Endometrial microvascular endothelial cells (primary cell): ENCODE data around the gene ZNF654. TPM values are rescaled to one million over a fixed set of nuclear protein-coding genes. Genes with fewer than 3 reads are reported as not detected.
"Not testable (repeated sequence)": the region's sequence is repeated elsewhere in the genome, so short reads cannot be mapped to it uniquely, and the experiment has no call there.

Experiments used
- in situ Hi-C: cut with HindIII; loops from 2 replicates; pipeline ENCODE4 v1.10.0; 2017; ENCODE audit warnings: low sequenced_read_pairs, low pct_unique_long_range_greater_than_20kb; ENCODE audit errors: inconsistent ontology term
- total RNA-seq: library from RNA; depleted of rRNA; stranded (reverse); fragments of >200 nt; gene quantifications from one replicate; pipeline ENCODE4 v1.2.3, GENCODE V29; 2015; ENCODE audit errors: inconsistent ontology term

Gene ZNF654
- total RNA-seq, 1 donor from 2014 or later: 12.6 TPM

DNA sequence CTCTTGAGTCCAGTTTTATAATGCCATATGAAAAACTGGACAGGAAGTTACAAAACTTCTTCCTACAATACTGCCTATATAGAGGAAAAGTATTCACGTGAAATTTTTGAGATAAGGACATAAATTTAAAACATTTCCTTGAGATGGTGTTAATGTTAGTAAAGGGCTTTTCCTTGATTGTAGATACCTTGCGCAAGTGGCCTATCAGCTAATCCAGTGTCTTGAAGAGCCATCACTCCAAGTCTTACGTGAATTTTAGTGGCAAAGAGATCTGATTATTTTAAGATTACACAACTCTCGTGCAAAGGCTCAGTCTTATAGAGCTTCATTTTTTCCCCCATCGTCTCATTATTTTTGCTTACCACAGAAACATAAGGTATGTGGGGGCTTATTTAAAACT is 109.1 kb downstream of the ZNF654 start:
- in situ Hi-C loops: no loop called here

DNA sequence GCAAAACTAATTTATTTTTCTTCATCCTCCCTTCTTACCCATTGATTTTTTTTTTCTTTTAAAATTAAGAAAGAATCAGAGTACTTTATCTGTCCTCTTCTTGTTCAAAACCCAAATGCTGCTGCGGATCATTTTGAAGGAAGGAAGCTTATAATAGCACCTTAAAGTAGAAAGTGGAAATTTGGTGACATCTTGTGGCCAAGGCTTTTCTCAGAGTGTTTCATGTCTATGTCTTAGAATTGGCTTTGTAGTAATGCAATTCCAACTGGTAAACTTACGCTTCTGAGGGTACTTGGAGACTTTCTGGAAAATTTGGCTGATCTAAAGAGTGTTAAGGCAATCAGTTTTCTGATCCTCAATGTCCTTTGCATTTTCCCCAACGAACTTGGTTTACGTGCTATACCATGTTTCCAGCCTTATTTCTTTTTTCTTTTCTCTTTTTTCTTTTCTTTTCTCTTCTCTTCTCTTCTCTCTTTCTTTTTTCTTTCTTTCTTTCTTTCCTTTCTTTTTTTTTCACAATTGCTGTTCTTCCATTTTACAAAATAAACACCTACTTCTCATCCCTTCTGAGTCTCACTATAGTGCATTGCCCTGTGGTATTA is 121.4 kb downstream of the ZNF654 start:
- in situ Hi-C loops: no loop called here

DNA sequence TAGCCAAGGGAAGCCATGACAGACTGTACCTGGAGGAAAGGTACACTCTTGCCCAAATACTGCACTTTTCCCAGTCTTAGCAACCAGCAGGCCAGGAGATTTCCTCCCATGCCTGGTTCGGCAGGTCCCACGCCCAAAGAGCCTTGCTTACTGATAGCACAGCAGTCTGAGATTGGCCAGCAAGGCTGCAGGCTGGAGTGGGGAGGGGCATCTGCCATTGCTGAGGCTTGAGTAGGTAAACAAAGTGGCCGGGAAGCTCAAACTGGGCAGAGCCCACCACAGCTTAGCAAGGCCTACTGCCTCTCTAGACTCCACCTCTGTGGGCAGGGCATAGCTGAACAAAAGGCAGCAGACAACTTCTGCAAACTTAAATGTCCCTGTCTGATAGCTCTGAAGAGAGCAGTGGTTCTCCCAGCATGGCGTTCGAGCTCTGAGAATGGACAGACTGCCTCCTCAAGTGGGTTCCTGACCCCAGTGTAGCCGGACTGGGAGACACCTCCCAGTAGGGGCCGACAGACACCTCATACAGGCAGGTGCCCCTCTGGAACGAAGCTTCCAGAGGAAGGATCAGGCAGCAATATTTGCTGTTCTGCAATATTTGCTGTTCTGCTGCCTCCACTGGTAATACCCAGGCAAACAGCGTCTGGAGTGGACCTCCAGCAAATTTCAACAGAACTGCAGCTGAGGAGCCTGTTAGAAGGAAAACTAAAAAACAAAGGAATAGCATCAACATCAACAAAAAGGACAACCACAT is 123.3 kb downstream of the ZNF654 start:
- in situ Hi-C loops: not testable (repeated sequence)

DNA sequence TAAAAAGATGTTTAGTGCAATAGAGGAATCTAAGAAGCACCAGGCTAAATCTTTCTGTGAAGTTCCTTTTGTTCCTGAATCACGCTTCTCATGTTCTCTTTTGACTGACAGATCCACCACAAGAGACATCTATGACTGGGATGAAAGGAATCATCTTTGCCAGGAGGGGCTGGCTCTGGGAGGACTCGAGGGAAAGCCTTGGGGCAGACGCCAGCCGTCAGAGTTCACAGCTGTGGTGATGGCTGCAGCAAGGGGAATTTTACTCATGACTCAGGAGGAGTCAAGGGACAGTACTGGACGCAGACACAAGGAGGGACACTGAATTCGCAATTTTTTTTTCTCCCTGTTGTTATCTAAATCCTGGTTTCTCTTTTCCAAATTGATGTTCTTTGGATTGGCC is 129.4 kb downstream of the ZNF654 start:
- in situ Hi-C loops: no loop called here

DNA sequence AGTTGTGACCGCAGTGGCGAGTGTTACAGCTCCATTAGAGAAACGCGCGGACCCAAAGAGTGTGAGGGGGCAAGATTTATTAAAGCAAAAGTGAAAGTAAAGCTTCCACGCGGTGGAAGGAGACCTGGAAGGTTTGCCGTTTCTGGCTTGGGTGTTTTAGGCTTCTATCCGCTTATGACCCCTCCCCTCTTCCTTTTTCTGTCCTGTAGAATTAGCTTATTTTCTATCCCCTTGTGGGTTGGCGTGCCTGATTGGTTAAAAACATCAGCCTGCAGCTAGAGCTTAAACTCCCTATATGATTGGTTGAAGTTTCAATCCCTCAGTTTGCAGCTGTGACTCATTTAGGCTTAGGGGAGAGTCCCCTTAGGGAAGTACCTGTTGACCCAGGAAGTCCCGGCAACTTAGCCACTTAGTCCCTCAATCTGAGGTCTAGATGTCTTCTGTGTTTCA is 130.3 kb downstream of the ZNF654 start:
- in situ Hi-C loops: no loop called here

DNA sequence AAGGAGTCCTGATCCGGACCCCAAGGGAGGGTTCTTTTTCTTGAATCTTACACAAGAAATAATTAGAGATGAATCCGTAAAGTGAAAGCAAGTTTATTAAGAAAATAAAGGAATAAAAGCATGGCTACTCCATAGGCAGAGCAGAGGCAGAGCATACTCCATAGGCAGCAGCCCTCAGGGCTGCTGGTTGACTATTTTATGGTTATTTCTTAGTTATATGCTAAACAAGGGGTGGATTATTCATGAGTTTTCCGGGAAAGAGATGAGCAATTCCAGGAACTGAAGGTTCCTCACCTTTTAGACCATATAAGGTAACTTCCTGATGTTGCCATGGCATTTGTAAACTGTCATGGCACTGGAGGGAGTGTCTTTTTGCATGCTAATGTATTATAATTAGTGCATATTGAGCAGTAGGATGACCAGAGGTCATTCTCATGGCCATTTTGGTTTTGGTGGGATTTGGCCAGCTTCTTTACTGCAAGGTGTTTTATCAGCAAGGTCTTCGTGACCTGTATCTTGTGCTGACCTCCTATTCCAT is 132.9 kb downstream of the ZNF654 start:
- in situ Hi-C loops: no loop called here

DNA sequence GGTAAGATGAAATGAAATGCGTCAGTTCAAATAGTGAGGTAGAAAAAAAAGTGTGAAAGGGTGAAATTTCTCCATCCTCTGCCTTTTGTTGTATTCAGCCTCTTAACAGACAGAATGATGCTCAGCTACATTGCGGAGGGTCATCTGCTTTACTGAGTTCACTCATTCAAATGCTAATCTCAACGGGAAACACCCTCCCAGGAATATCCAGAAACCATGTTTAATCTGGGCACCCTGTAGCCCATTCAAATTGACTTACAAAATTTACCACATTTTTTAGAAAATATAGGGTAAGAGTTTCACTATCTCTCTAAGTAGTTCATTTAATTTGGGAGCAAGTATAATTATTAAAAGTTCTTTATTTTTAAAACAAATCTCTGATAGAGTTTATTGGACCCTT is 133.6 kb downstream of the ZNF654 start:
- in situ Hi-C loops: no loop called here

Other genes starting within 250 kb of the ZNF654 start
- gene CGGBP1, start 250 bp upstream of the ZNF654 start, total RNA-seq: 47.0 TPM
- gene C3orf38, start 90.7 kb downstream of the ZNF654 start, total RNA-seq: 15.2 TPM